HG03196 (cell line): Measurements from ENCODE around the gene ATP8B3.

Source experiments
- ATAC-seq: cut with Tn5 transposase; IDR thresholded peaks from one replicate; pipeline ENCODE4 v1.9.1; 2021; ENCODE audit not compliant: unreplicated experiment

ATP8B3 gene

GRCh38 chr19:1748115-1748872 is 63.8 kb downstream of the ATP8B3 start:
- ATAC-seq: no peak

GRCh38 chr19:1747285-1748114 is 64.6 kb downstream of the ATP8B3 start:
- no peak for ATAC-seq

GRCh38 chr19:1746401-1747284 is 65.4 kb downstream of the ATP8B3 start:
- no peak for ATAC-seq

GRCh38 chr19:1745589-1746031 is 66.5 kb downstream of the ATP8B3 start:
- no peak for ATAC-seq

GRCh38 chr19:1744822-1745563 is 67.1 kb downstream of the ATP8B3 start:
- no peak for ATAC-seq

- ATAC-seq: no peak
These were observed 67.9 kb downstream of the ATP8B3 start for GRCh38 chr19:1744133-1744665.

- ATAC-seq: no peak
These were observed 68.9 kb downstream of the ATP8B3 start for GRCh38 chr19:1742989-1743696.

- ATAC-seq: no peak
These were observed 72.0 kb downstream of the ATP8B3 start for GRCh38 chr19:1739960-1740629.

GRCh38 chr19:1736927-1737326 is 75.1 kb downstream of the ATP8B3 start:
- ATAC-seq: no peak

GRCh38 chr19:1736280-1736679 is 75.8 kb downstream of the ATP8B3 start:
- no peak for ATAC-seq

GRCh38 chr19:1734321-1734966 is 77.6 kb downstream of the ATP8B3 start:
- no peak for ATAC-seq
